Activated CD8-positive, alpha-beta memory T cell treated with anti-CD3 and anti-CD28 coated beads for 36 hours (primary cell): ENCODE measurements around the gene CAP2. TPM values are rescaled to one million over a fixed set of nuclear protein-coding genes. Genes with fewer than 3 reads are reported as not detected.
"Not testable (repeated sequence)": the region's sequence is repeated elsewhere in the genome, so short reads cannot be mapped to it uniquely, and the experiment has no call there.

Experiments used
- CTCF ChIA-PET: fragments of 350-600 bp; sonication (Branson Sonifier 250); formaldehyde crosslinking; loops from one replicate; lab custom pipeline; 2021; ENCODE audit warnings: antibody characterized with exemption; lab: Charles Lee
- POLR2A ChIA-PET: fragments of 350-600 bp; sonication (Branson Sonifier 250); formaldehyde crosslinking; loops from one replicate; lab custom pipeline; 2021; ENCODE audit warnings: antibody characterized with exemption; lab: Charles Lee
- total RNA-seq, 2 experiments: library from RNA; stranded (reverse); gene quantifications; one replicate each; pipeline ENCODE4 v1.2.3, GENCODE V29; 2021

Gene CAP2
- total RNA-seq, 2 experiments from 2014 or later = not detected

GRCh38 chr6:17527076-17527475 lies 133.7 kb downstream of the CAP2 start:
- POLR2A ChIA-PET = interaction anchor here (0.6 kb wide), 1 partner anchor 88 kb away, joined by 9 read pairs; no protein-coding TSS in a partner anchor
- CTCF ChIA-PET = no interaction called here

- CTCF ChIA-PET = no interaction called here
Measured at GRCh38 chr6:17530321-17530835, 137.0 kb downstream of the CAP2 start.

GRCh38 chr6:17536586-17536985 lies 143.2 kb downstream of the CAP2 start:
- POLR2A ChIA-PET = no interaction called here
- CTCF ChIA-PET = no interaction called here

More at GRCh38 chr6:17530321-17530835, 137.0 kb downstream of the CAP2 start:
- POLR2A ChIA-PET = no interaction called here

GRCh38 chr6:17542243-17542642 lies 148.8 kb downstream of the CAP2 start:
- ChIA-PET POLR2A (interaction anchor here (0.6 kb wide), 1 partner anchor 113 kb away, joined by 3 read pairs; no protein-coding TSS in a partner anchor), CTCF (no interaction called here)

GRCh38 chr6:17545681-17546080 lies 152.3 kb downstream of the CAP2 start:
- POLR2A ChIA-PET = not testable (repeated sequence)

GRCh38 chr6:17551383-17551958 lies 158.1 kb downstream of the CAP2 start:
- CTCF ChIA-PET = no interaction called here
- POLR2A ChIA-PET = no interaction called here

More at GRCh38 chr6:17545681-17546080, 152.3 kb downstream of the CAP2 start:
- CTCF ChIA-PET = not testable (repeated sequence)

- POLR2A ChIA-PET = no interaction called here
- CTCF ChIA-PET = interaction anchor here (0.7 kb wide), 2 partner anchors 32 to 49 kb away, joined by 3 read pairs; no protein-coding TSS in a partner anchor
Measured at GRCh38 chr6:17552861-17553260, 159.5 kb downstream of the CAP2 start.

GRCh38 chr6:17556014-17556413 lies 162.6 kb downstream of the CAP2 start:
- CTCF ChIA-PET = no interaction called here
- POLR2A ChIA-PET = no interaction called here

GRCh38 chr6:17562636-17563035 lies 169.2 kb downstream of the CAP2 start:
- CTCF ChIA-PET = no interaction called here
- POLR2A ChIA-PET = no interaction called here

GRCh38 chr6:17565399-17565798 lies 172.0 kb downstream of the CAP2 start:
- CTCF ChIA-PET = no interaction called here

GRCh38 chr6:17574866-17575560 lies 181.6 kb downstream of the CAP2 start:
- ChIA-PET POLR2A (no interaction called here), CTCF (interaction anchor here (0.6 to 0.7 kb wide), 2 partner anchors 64 to 239 kb away, joined by 4 read pairs; no protein-coding TSS in a partner anchor)

More at GRCh38 chr6:17565399-17565798, 172.0 kb downstream of the CAP2 start:
- POLR2A ChIA-PET = no interaction called here

- POLR2A ChIA-PET = no interaction called here
- CTCF ChIA-PET = no interaction called here
Measured at GRCh38 chr6:17577059-17577458, 183.7 kb downstream of the CAP2 start.

GRCh38 chr6:17580518-17581048 lies 187.2 kb downstream of the CAP2 start:
- POLR2A ChIA-PET = no interaction called here

GRCh38 chr6:17581282-17581681 lies 187.9 kb downstream of the CAP2 start:
- CTCF ChIA-PET = interaction anchor here (1.0 kb wide), 1 partner anchor 223 kb away, joined by 7 read pairs; no protein-coding TSS in a partner anchor
- POLR2A ChIA-PET = not testable (repeated sequence)

More at GRCh38 chr6:17580518-17581048, 187.2 kb downstream of the CAP2 start:
- CTCF ChIA-PET = no interaction called here

- POLR2A ChIA-PET = no interaction called here
- CTCF ChIA-PET = interaction anchor here (1.0 kb wide), 2 partner anchors 140 to 227 kb away, joined by 3 read pairs; no protein-coding TSS in a partner anchor
Measured at GRCh38 chr6:17583811-17584210, 190.4 kb downstream of the CAP2 start.

- ChIA-PET CTCF (interaction anchor here (1.0 kb wide), 2 partner anchors 140 to 226 kb away, joined by 3 read pairs; no protein-coding TSS in a partner anchor), POLR2A (no interaction called here)
Measured at GRCh38 chr6:17584241-17584803, 190.9 kb downstream of the CAP2 start.

GRCh38 chr6:17585766-17586490 lies 192.5 kb downstream of the CAP2 start:
- ChIA-PET CTCF (no interaction called here), POLR2A (no interaction called here)

- CTCF ChIA-PET = not testable (repeated sequence)
Measured at GRCh38 chr6:17586623-17587022, 193.2 kb downstream of the CAP2 start.

GRCh38 chr6:17588011-17588410 lies 194.6 kb downstream of the CAP2 start:
- CTCF ChIA-PET = no interaction called here
- POLR2A ChIA-PET = no interaction called here

More at GRCh38 chr6:17586623-17587022, 193.2 kb downstream of the CAP2 start:
- POLR2A ChIA-PET = not testable (repeated sequence)
